Fibroblast of skin of scalp (primary cell): ENCODE data around the gene ATP10D.

ENCODE experiments used
- DNase-seq: peaks from one replicate; pipeline ENCODE4 v3.0.0-alpha.2; 2013

Gene ATP10D

GRCh38 chr4:47598320-47598719 lies 113.2 kb downstream of the ATP10D start:
- peak; percentile 28 for DNase-seq

GRCh38 chr4:47598896-47599295 lies 113.8 kb downstream of the ATP10D start:
- DNase-seq = peak; percentile 8

GRCh38 chr4:47606482-47606881 lies 121.4 kb downstream of the ATP10D start:
- DNase-seq = no peak

GRCh38 chr4:47612116-47613023 lies 127.3 kb downstream of the ATP10D start:
- peak; percentile 42 for DNase-seq

GRCh38 chr4:47615385-47615784 lies 130.3 kb downstream of the ATP10D start:
- DNase-seq = peak; percentile 14

GRCh38 chr4:47617607-47618006 lies 132.5 kb downstream of the ATP10D start:
- DNase-seq = no peak

- no peak for DNase-seq
Observed at GRCh38 chr4:47619691-47620090, 134.6 kb downstream of the ATP10D start.

GRCh38 chr4:47621181-47621580 lies 136.1 kb downstream of the ATP10D start:
- DNase-seq = no peak

GRCh38 chr4:47624031-47624441 lies 139.0 kb downstream of the ATP10D start:
- peak; percentile 93 for DNase-seq

GRCh38 chr4:47631161-47631560 lies 146.1 kb downstream of the ATP10D start:
- DNase-seq = no peak

- DNase-seq = peak; percentile 24
Observed at GRCh38 chr4:47639531-47639930, 154.5 kb downstream of the ATP10D start.

GRCh38 chr4:47640911-47641310 lies 155.8 kb downstream of the ATP10D start:
- peak; percentile 53 for DNase-seq

- no peak for DNase-seq
Observed at GRCh38 chr4:47641755-47642154, 156.7 kb downstream of the ATP10D start.

GRCh38 chr4:47642191-47642830 lies 157.2 kb downstream of the ATP10D start:
- DNase-seq = no peak
